H9 (cell line): Measurements from ENCODE around the gene UQCC3. TPM values are rescaled to one million over a fixed set of nuclear protein-coding genes. Genes with fewer than 3 reads are reported as not detected.
A peak's percentile ranks its signal among the peaks of the same experiment; 100 is the strongest.

Experiments used
- DNase-seq: peaks from one replicate; pipeline ENCODE4 v3.0.0-alpha.2; 2017
- H2AFZ ChIP-seq: one replicate; pipeline ENCODE4 v1.6.1; 2013; ENCODE audit warnings: mild to moderate bottlenecking, low read length, control low read depth, moderate library complexity
- H2AK5ac ChIP-seq: 2 replicates; pipeline ENCODE4 v1.6.1; 2013; ENCODE audit warnings: low read length, control low read depth, mixed read lengths; ENCODE audit not compliant: insufficient read length
- H2BK120ac ChIP-seq: one replicate; pipeline ENCODE4 v1.6.1; 2013; ENCODE audit warnings: low read depth, mild to moderate bottlenecking, low read length, control low read depth, inconsistent platforms; ENCODE audit not compliant: poor library complexity, severe bottlenecking
- H2BK12ac ChIP-seq: 2 replicates; pipeline ENCODE4 v1.6.1; 2013; ENCODE audit warnings: low read length, control low read depth, mixed read lengths, low read depth; ENCODE audit not compliant: insufficient read length
- H2BK15ac ChIP-seq: 2 replicates; pipeline ENCODE4 v1.6.1; 2013; ENCODE audit warnings: low read depth, low read length, control low read depth
- H2BK20ac ChIP-seq: one replicate; pipeline ENCODE4 v1.6.1; 2013; ENCODE audit warnings: low read depth, mild to moderate bottlenecking, low read length, control low read depth, inconsistent platforms; ENCODE audit not compliant: poor library complexity, severe bottlenecking
- H2BK5ac ChIP-seq: 2 replicates; pipeline ENCODE4 v1.6.1; 2013; ENCODE audit warnings: low read length, control low read depth, mixed read lengths; ENCODE audit not compliant: insufficient read length
- H3K14ac ChIP-seq: 2 replicates; pipeline ENCODE4 v1.6.1; 2013; ENCODE audit warnings: low read length, control low read depth; ENCODE audit not compliant: insufficient read depth
- H3K18ac ChIP-seq: 2 replicates; pipeline ENCODE4 v1.6.1; 2013; ENCODE audit warnings: low read depth, mild to moderate bottlenecking, mixed read lengths, low read length, control low read depth; ENCODE audit not compliant: insufficient read length
- H3K23ac ChIP-seq: 2 replicates; pipeline ENCODE4 v1.6.1; 2013; ENCODE audit warnings: low read length, control low read depth, mixed read lengths, low read depth; ENCODE audit not compliant: insufficient read length
- H3K23me2 ChIP-seq: 2 replicates; pipeline ENCODE4 v1.6.1; 2013; ENCODE audit warnings: low read depth, mild to moderate bottlenecking, mixed read lengths, low read length, control low read depth; ENCODE audit not compliant: insufficient read length, poor library complexity, severe bottlenecking
- H3K27ac ChIP-seq: 2 replicates; pipeline ENCODE4 v1.5.1; 2013; ENCODE audit warnings: low read length, control low read depth, mixed read lengths, low read depth; ENCODE audit not compliant: insufficient read length
- H3K27me3 ChIP-seq: 2 replicates; pipeline ENCODE4 v1.6.1; 2013; ENCODE audit warnings: low read length, control low read depth, inconsistent platforms; ENCODE audit not compliant: insufficient read depth
- H3K4ac ChIP-seq: 2 replicates; pipeline ENCODE4 v1.6.1; 2013; ENCODE audit warnings: low read depth, mild to moderate bottlenecking, control low read depth, inconsistent platforms, low read length, moderate library complexity
- H3K4me1 ChIP-seq: 2 replicates; pipeline ENCODE4 v1.6.1; 2013; ENCODE audit warnings: low read length, control low read depth, inconsistent platforms; ENCODE audit not compliant: insufficient read depth
- H3K4me2 ChIP-seq: 2 replicates; pipeline ENCODE4 v1.6.1; 2013; ENCODE audit warnings: low read length, control low read depth, mixed read lengths; ENCODE audit not compliant: insufficient read length, insufficient read depth
- H3K56ac ChIP-seq: 2 replicates; pipeline ENCODE4 v1.6.1; 2013; ENCODE audit warnings: low read depth, mild to moderate bottlenecking, mixed read lengths, low read length, control low read depth; ENCODE audit not compliant: insufficient read length
- H3K79me1 ChIP-seq: 2 replicates; pipeline ENCODE4 v1.6.1; 2013; ENCODE audit warnings: low read depth, mild to moderate bottlenecking, moderate library complexity, low read length, control low read depth, inconsistent platforms; ENCODE audit not compliant: insufficient read depth, poor library complexity, severe bottlenecking
- H3K79me2 ChIP-seq: 2 replicates; pipeline ENCODE4 v1.6.1; 2013; ENCODE audit warnings: low read length, control low read depth, inconsistent platforms; ENCODE audit not compliant: insufficient read depth
- H3K9ac ChIP-seq: 2 replicates; pipeline ENCODE4 v1.6.1; 2013; ENCODE audit warnings: low read length, control low read depth, mixed read lengths; ENCODE audit not compliant: insufficient read length; ENCODE audit errors: extremely low read depth
- H3K9me3 ChIP-seq: one replicate; pipeline ENCODE4 v1.6.1; 2013; ENCODE audit warnings: low read depth, low read length, inconsistent platforms; ENCODE audit not compliant: control insufficient read depth
- H3T11ph ChIP-seq: one replicate; pipeline ENCODE4 v1.6.1; 2013; ENCODE audit warnings: mild to moderate bottlenecking, low read length, control low read depth, inconsistent platforms
- H4K20me1 ChIP-seq: one replicate; pipeline ENCODE4 v1.6.1; 2013; ENCODE audit not compliant: control insufficient read depth, insufficient read length, insufficient read depth
- H4K5ac ChIP-seq: 2 replicates; pipeline ENCODE4 v1.6.1; 2013; ENCODE audit warnings: low read depth, mild to moderate bottlenecking, mixed read lengths, low read length, control low read depth; ENCODE audit not compliant: insufficient read length
- H4K8ac ChIP-seq: replicated peaks from 2 replicates; pipeline ENCODE4 v1.6.1; 2013; ENCODE audit warnings: low read length, control low read depth, mixed read lengths, low read depth; ENCODE audit not compliant: insufficient read length
- H4K91ac ChIP-seq: 2 replicates; pipeline ENCODE4 v1.6.1; 2013; ENCODE audit warnings: low read depth, mild to moderate bottlenecking, moderate library complexity, mixed read lengths, low read length, control low read depth; ENCODE audit not compliant: insufficient read length
- H3K27ac Mint-ChIP-seq, 3 experiments: 2 replicates in 2 of 3; 3 replicates in 1 of 3; pipeline ENCODE4 v1.8.0; 2020 to 2021; ENCODE audit warnings: mixed read lengths in 3 of 3, mild to moderate bottlenecking in 1 of 3, moderate library complexity in 1 of 3
- H3K27me3 Mint-ChIP-seq: 2 replicates; pipeline ENCODE4 v1.8.0; 2021; ENCODE audit warnings: low read depth, mild to moderate bottlenecking, moderate library complexity, mixed read lengths
- H3K36me3 Mint-ChIP-seq, 3 experiments: 2 replicates in 2 of 3; 3 replicates in 1 of 3; pipeline ENCODE4 v1.8.0; 2020 to 2021; ENCODE audit warnings: low read depth in 3 of 3, mixed read lengths in 3 of 3; ENCODE audit not compliant: insufficient read depth in 1 of 3
- H3K4me1 Mint-ChIP-seq, 2 experiments: 2 replicates each; pipeline ENCODE4 v1.8.0; 2020; ENCODE audit warnings: mixed read lengths in 2 of 2
- H3K4me3 Mint-ChIP-seq, 2 experiments: 2 replicates in 1 of 2; 3 replicates in 1 of 2; pipeline ENCODE4 v1.8.0; 2020 to 2021; ENCODE audit warnings: mild to moderate bottlenecking in 2 of 2, mixed read lengths in 2 of 2, moderate library complexity in 1 of 2
- H3K9me3 Mint-ChIP-seq, 2 experiments: 2 replicates in 1 of 2; 3 replicates in 1 of 2; pipeline ENCODE4 v1.8.0; 2020; ENCODE audit warnings: mild to moderate bottlenecking in 2 of 2, mixed read lengths in 2 of 2, moderate library complexity in 1 of 2
- CTCF ChIP-seq: fragments of 200-600 bp; sonication (generic); conservative IDR thresholded peaks from 3 replicates; pipeline ENCODE4 v1.8.0; 2021; ENCODE audit warnings: antibody characterized with exemption, mild to moderate bottlenecking
- WGBS: extraction: QIAGEN DNeasy Blood & Tissue Kit; methylation state at CpG from one replicate; pipeline ENCODE4 v1.1.7; 2013; ENCODE audit warnings: missing lambda C conversion rate, low lambda C conversion rate, mixed read lengths; ENCODE audit not compliant: insufficient read length; ENCODE audit errors: extremely low coverage; 5-methylcytosine and 5-hydroxymethylcytosine counted together
- total RNA-seq: library from RNA; stranded (reverse); gene quantifications from 2 replicates; pipeline ENCODE4 v1.2.1, GENCODE V29; 2021

Gene UQCC3
- total RNA-seq, 1 experiment from 2014 or later: 11.1 TPM

- H4K5ac ChIP-seq: no peak overlapping the region
- no peaks in the 10 kb centered on the region for H4K20me1 ChIP-seq
- H3K9me3 ChIP-seq: no peaks in the 10 kb centered on the region
- H2BK15ac ChIP-seq: no peak overlapping the region
- no peak overlapping the region for H4K91ac ChIP-seq
- Mint-ChIP-seq H3K9me3 (0 out of 5 replicates have a peak, but pooled peaks cover 0 to 2% of the 10 kb centered on the region in 2 experiments), H3K27ac (peak overlapping the region; percentile 22 to 72 (median 37); a peak in 4 of 7 replicates), H3K4me1 (peaks cover 17 to 24% of the 10 kb centered on the region in 2 experiments), H3K36me3 (peaks cover 17 to 46% (median 44%) of the 10 kb centered on the region in 3 experiments; a peak in 6 of 7 replicates), H3K27me3 (no peaks in the 10 kb centered on the region), H3K4me3 (peak overlapping the region; percentile 85 to 92)
- H2BK120ac ChIP-seq: no peak overlapping the region
- H3K27ac ChIP-seq: no peak overlapping the region
- no peak overlapping the region for H2AFZ ChIP-seq
- H3K23ac ChIP-seq: no peak overlapping the region
- H2AK5ac ChIP-seq: no peak overlapping the region
- no peaks in the 10 kb centered on the region for H3K79me1 ChIP-seq
- no peaks in the 10 kb centered on the region for H3K4me1 ChIP-seq
- no peak for DNase-seq
- no peak overlapping the region for H3T11ph ChIP-seq
- no peaks in the 10 kb centered on the region for H3K79me2 ChIP-seq
- no peak overlapping the region for H3K4ac ChIP-seq
- WGBS: no CpG with 5 or more reads among the region's 15 CpGs
- no peak overlapping the region for H3K9ac ChIP-seq
- H3K4me2 ChIP-seq: peak overlapping the region; percentile 79
- no peak overlapping the region for H2BK5ac ChIP-seq
- no peak overlapping the region for H2BK12ac ChIP-seq
- no peak overlapping the region for H4K8ac ChIP-seq
- no peaks in the 10 kb centered on the region for H3K27me3 ChIP-seq
- no peak overlapping the region for H3K14ac ChIP-seq
- H3K18ac ChIP-seq: no peak overlapping the region
- H2BK20ac ChIP-seq: no peak overlapping the region
- H3K23me2 ChIP-seq: peaks cover 8% of the 10 kb centered on the region
- no peak overlapping the region for H3K56ac ChIP-seq
- TF ChIP-seq CTCF: no peak
Measured at GRCh38 chr11:62677714-62678113, 6.2 kb downstream of the UQCC3 start.
